Measurements from ENCODE around the gene NME8. TPM values are rescaled to one million over a fixed set of nuclear protein-coding genes. Genes with fewer than 3 reads are reported as not detected.
A peak's percentile ranks its signal among the peaks of the same experiment; 100 is the strongest.

The NME8 gene
- total and polyA plus RNA-seq, 2 of the 4 experiments (the other 2 are of a cell fraction): not detected

- H3K18ac ChIP-seq (ENCODE audit: low read depth, low read length): no peak overlapping the region
- H4K5ac ChIP-seq (ENCODE audit: low read depth, low read length): no peak overlapping the region
- WGBS, 2 experiments (ENCODE audit: extremely low coverage in 2 of 2, insufficient read length in 1 of 2): 3% methylated on average over 6 of the region's 21 CpGs; no CpG with 5 or more reads in 1 of the 2 experiments
- peak overlapping the region; percentile 60 for H3K4me2 ChIP-seq (ENCODE audit: low read depth, low read length)
- no peak overlapping the region for H2BK20ac ChIP-seq (ENCODE audit: low read depth, low read length)
- H4K8ac ChIP-seq (ENCODE audit: low read depth in 2 of 2, low read length in 2 of 2): no peak overlapping the region
- dilution Hi-C loops (cut with HindIII; ENCODE audit: low sequenced_read_pairs, unreplicated experiment): no loop called here
- no peak overlapping the region for H3K23ac ChIP-seq (ENCODE audit: low read depth, low read length)
- peak; percentile 35 for DNase-seq
- H3K9me3 ChIP-seq (ENCODE audit: control insufficient read depth, insufficient read depth, low read length): no peaks in the 10 kb centered on the region
- H3K9me1 ChIP-seq (ENCODE audit: insufficient read depth, low read length): no peaks in the 10 kb centered on the region
- no peaks in the 10 kb centered on the region for H3K4me1 ChIP-seq (ENCODE audit: control insufficient read depth, insufficient read depth, low read length)
- TF ChIP-seq RAD21 (IDR thresholded peaks at IDR 0.05; ENCODE audit: low read length): peak; percentile 31; the same call in 1 of the 2 replicates
- TF ChIP-seq CTCF (conservative IDR thresholded peaks at IDR 0.05; ENCODE audit: low read depth, low read length): peak; percentile 59
- TF ChIP-seq POLR2A (IDR thresholded peaks at IDR 0.05; ENCODE audit: low read depth, low read length): no peak
- H2AK9ac ChIP-seq (replicated peaks; ENCODE audit: low read depth, low read length, poor library complexity): no peak overlapping the region
- no peak overlapping the region for H2BK120ac ChIP-seq (ENCODE audit: low read depth, low read length)
- POLR2A ChIA-PET (ENCODE audit: unreplicated experiment): no interaction called here
- CTCF ChIA-PET: interaction anchor here (0.7 kb wide), 1 partner anchor 11 kb away, joined by 3 read pairs; no protein-coding TSS in a partner anchor
- no peak overlapping the region for H4K91ac ChIP-seq (ENCODE audit: insufficient read depth, low read depth, low read length)
- no peak overlapping the region for H3K14ac ChIP-seq (replicated peaks; ENCODE audit: low read depth, low read length)
- no peak overlapping the region for H3K4me3 ChIP-seq (ENCODE audit: insufficient read depth, low read depth, low read length)
- in situ Hi-C loops (cut with MboI; ENCODE audit: low sequenced_read_pairs): loop anchor here (25.0 kb wide), 1 partner anchor 621 kb away; no protein-coding TSS in a partner anchor
- no peaks in the 10 kb centered on the region for H4K20me1 ChIP-seq (ENCODE audit: insufficient read depth, low read length)
- H2AK5ac ChIP-seq (ENCODE audit: low read depth, low read length): no peak overlapping the region
- no TSS peak for BruUV-seq (replicated peaks)
- H3K4ac ChIP-seq (ENCODE audit: low read depth, low read length): no peak overlapping the region
- H2AFZ ChIP-seq (replicated peaks; ENCODE audit: low read length, poor library complexity): peak overlapping the region; percentile 51
- ATAC-seq (ENCODE audit: low read depth): no peak
- no peak overlapping the region for H3K27ac ChIP-seq (ENCODE audit: insufficient read depth, low read length)
- no peaks in the 10 kb centered on the region for H3K36me3 ChIP-seq (ENCODE audit: control insufficient read depth, insufficient read depth, low read length)
- H3K27me3 ChIP-seq (ENCODE audit: control insufficient read depth, insufficient read depth, low read length): no peaks in the 10 kb centered on the region
- no peak overlapping the region for H2BK15ac ChIP-seq (ENCODE audit: low read depth, low read length)
- no peak overlapping the region for H2BK5ac ChIP-seq (ENCODE audit: low read depth, low read length, poor library complexity, severe bottlenecking)
- H3K9ac ChIP-seq (ENCODE audit: low read depth, low read length): no peak overlapping the region
- no peaks in the 10 kb centered on the region for H3K79me1 ChIP-seq (ENCODE audit: low read depth in 1 of 2, low read length in 2 of 2)
- intact Hi-C loops (cut with micrococcal nuclease): loop anchor here (1.0 kb wide), 1 partner anchor 625 kb away; no protein-coding TSS in a partner anchor
- H3K56ac ChIP-seq (ENCODE audit: extremely low read depth, insufficient read depth, low read length): no peak overlapping the region
Observed at GRCh38 chr7:37833107-37833817, 15.1 kb upstream of the NME8 start.

Data from IMR-90 (cell line).